B cell (primary cell): ENCODE data around the gene CPT2.

ENCODE experiments used
- EZH2 ChIP-seq: IDR thresholded peaks from 2 replicates; pipeline ENCODE4 v1.6.1; 2012; ENCODE audit warnings: borderline replicate concordance, low read depth, mild to moderate bottlenecking, moderate library complexity, low read length; ENCODE audit not compliant: insufficient read depth, poor library complexity, severe bottlenecking
- TF ChIP-seq, protein P1 (sequence below): fragments of 200-600 bp; IDR thresholded peaks from one replicate; pipeline ENCODE4 v1.8.0; 2022; ENCODE audit warnings: antibody characterized with exemption, mild to moderate bottlenecking

DNA sequence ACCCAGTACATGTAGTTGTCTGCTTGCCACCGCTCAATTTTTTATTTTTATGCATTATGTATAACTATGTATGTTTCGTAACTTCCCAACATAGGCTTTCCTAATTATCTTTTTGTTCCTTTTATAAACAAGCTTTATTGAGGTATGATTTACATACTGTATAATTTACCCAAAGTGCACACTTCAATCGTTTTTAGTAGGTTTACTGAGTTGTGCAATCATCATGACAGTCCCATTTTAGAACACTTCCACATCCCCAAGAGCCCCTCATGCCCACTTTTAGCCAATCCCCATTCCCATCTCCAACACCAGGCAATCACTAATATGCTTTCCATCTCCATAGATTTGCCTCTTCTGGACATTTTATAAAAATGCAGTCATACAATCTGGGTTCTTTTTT, 39.8 kb upstream of the CPT2 start:
- TF ChIP-seq, protein P1, sequence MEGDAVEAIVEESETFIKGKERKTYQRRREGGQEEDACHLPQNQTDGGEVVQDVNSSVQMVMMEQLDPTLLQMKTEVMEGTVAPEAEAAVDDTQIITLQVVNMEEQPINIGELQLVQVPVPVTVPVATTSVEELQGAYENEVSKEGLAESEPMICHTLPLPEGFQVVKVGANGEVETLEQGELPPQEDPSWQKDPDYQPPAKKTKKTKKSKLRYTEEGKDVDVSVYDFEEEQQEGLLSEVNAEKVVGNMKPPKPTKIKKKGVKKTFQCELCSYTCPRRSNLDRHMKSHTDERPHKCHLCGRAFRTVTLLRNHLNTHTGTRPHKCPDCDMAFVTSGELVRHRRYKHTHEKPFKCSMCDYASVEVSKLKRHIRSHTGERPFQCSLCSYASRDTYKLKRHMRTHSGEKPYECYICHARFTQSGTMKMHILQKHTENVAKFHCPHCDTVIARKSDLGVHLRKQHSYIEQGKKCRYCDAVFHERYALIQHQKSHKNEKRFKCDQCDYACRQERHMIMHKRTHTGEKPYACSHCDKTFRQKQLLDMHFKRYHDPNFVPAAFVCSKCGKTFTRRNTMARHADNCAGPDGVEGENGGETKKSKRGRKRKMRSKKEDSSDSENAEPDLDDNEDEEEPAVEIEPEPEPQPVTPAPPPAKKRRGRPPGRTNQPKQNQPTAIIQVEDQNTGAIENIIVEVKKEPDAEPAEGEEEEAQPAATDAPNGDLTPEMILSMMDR: no peak
- no peak for TF ChIP-seq EZH2
